Measurements from ENCODE around the gene CACNA2D3.

CACNA2D3 gene

GRCh38 chr3:54858093-54858785 lies 735.9 kb downstream of the CACNA2D3 start:
- DNase-seq (ENCODE audit: extremely low read depth in 1 of 2, low read depth in 1 of 2) = no peak

- no peak for DNase-seq (ENCODE audit: extremely low read depth in 1 of 2, low read depth in 1 of 2)
Measured at GRCh38 chr3:54859184-54859583, 736.8 kb downstream of the CACNA2D3 start.

GRCh38 chr3:54861248-54862067 lies 739.1 kb downstream of the CACNA2D3 start:
- no peak for DNase-seq (ENCODE audit: extremely low read depth in 1 of 2, low read depth in 1 of 2)

GRCh38 chr3:54862526-54862925 lies 740.2 kb downstream of the CACNA2D3 start:
- no peak for DNase-seq (ENCODE audit: extremely low read depth in 1 of 2, low read depth in 1 of 2)

GRCh38 chr3:54863366-54863765 lies 741.0 kb downstream of the CACNA2D3 start:
- DNase-seq (ENCODE audit: extremely low read depth in 1 of 2, low read depth in 1 of 2) = no peak

- DNase-seq (ENCODE audit: extremely low read depth in 1 of 2, low read depth in 1 of 2) = no peak
Measured at GRCh38 chr3:54863786-54864185, 741.4 kb downstream of the CACNA2D3 start.

GRCh38 chr3:54865316-54865715 lies 743.0 kb downstream of the CACNA2D3 start:
- no peak for DNase-seq (ENCODE audit: extremely low read depth in 1 of 2, low read depth in 1 of 2)

GRCh38 chr3:54866251-54866650 lies 743.9 kb downstream of the CACNA2D3 start:
- no peak for DNase-seq (ENCODE audit: extremely low read depth in 1 of 2, low read depth in 1 of 2)

- DNase-seq (ENCODE audit: extremely low read depth in 1 of 2, low read depth in 1 of 2) = no peak
Measured at GRCh38 chr3:54870423-54870822, 748.1 kb downstream of the CACNA2D3 start.

GRCh38 chr3:54871867-54872266 lies 749.5 kb downstream of the CACNA2D3 start:
- DNase-seq (ENCODE audit: extremely low read depth in 1 of 2, low read depth in 1 of 2) = no peak

- no peak for DNase-seq (ENCODE audit: extremely low read depth in 1 of 2, low read depth in 1 of 2)
Measured at GRCh38 chr3:54873059-54874010, 751.0 kb downstream of the CACNA2D3 start.

GRCh38 chr3:54874816-54875556 lies 752.6 kb downstream of the CACNA2D3 start:
- DNase-seq (ENCODE audit: extremely low read depth in 1 of 2, low read depth in 1 of 2) = no peak

GRCh38 chr3:54875596-54876268 lies 753.4 kb downstream of the CACNA2D3 start:
- DNase-seq (ENCODE audit: extremely low read depth in 1 of 2, low read depth in 1 of 2) = no peak

GRCh38 chr3:54876694-54877093 lies 754.3 kb downstream of the CACNA2D3 start:
- DNase-seq (ENCODE audit: extremely low read depth in 1 of 2, low read depth in 1 of 2) = no peak

- DNase-seq (ENCODE audit: extremely low read depth in 1 of 2, low read depth in 1 of 2) = no peak
Measured at GRCh38 chr3:54877730-54878129, 755.4 kb downstream of the CACNA2D3 start.

GRCh38 chr3:54878145-54878544 lies 755.8 kb downstream of the CACNA2D3 start:
- DNase-seq (ENCODE audit: extremely low read depth in 1 of 2, low read depth in 1 of 2) = no peak

GRCh38 chr3:54882129-54882833 lies 759.9 kb downstream of the CACNA2D3 start:
- DNase-seq (ENCODE audit: extremely low read depth in 1 of 2, low read depth in 1 of 2) = no peak

GRCh38 chr3:54888162-54888561 lies 765.8 kb downstream of the CACNA2D3 start:
- DNase-seq (ENCODE audit: extremely low read depth in 1 of 2, low read depth in 1 of 2) = no peak

- DNase-seq (ENCODE audit: extremely low read depth in 1 of 2, low read depth in 1 of 2) = no peak
Measured at GRCh38 chr3:54888873-54889272, 766.5 kb downstream of the CACNA2D3 start.
